ENCODE results near the gene PHRF1.

PHRF1 gene

DNA sequence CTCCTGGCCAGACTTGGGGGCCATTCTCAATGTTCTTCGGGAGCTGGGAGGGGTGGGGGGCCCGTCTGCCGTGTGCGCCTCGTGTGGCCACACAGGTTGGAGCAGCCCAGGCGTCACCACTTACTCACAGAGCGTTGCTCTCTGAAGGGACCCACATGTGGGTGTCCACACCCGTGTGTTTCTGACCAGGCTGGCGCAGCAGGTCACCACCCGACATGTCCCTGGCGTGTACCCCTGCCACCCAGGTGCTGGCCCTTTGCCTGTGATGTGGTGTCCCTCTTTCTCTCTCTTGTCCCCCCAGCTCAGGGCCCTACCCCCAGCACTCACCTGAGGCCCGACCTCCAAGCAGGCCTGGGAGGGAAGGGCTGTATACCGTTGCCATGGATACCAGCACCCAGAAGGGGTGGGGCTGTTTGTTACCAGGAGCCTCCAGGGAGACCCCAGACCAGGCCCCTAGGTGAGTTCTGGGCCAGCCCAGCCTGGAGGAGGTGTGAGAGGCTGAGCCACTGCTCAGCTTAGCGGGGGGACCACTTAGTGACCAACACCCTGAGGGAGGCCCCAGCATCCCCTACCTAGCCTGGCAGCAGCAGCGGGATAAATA, 17.1 kb upstream of the PHRF1 start:
- no peak for TF ChIP-seq CTCF (IDR thresholded peaks at IDR 0.05; ENCODE audit: borderline replicate concordance, control extremely low read depth, extremely low read depth, insufficient read depth, missing control alignments)
- DNase-seq (ENCODE audit: low spot score) = no peak
- in situ Hi-C loops (cut with MboI; ENCODE audit: low sequenced_read_pairs, unreplicated experiment) = loop anchor here (10.0 kb wide), 1 partner anchor 166 kb away; no protein-coding TSS in a partner anchor

DNA sequence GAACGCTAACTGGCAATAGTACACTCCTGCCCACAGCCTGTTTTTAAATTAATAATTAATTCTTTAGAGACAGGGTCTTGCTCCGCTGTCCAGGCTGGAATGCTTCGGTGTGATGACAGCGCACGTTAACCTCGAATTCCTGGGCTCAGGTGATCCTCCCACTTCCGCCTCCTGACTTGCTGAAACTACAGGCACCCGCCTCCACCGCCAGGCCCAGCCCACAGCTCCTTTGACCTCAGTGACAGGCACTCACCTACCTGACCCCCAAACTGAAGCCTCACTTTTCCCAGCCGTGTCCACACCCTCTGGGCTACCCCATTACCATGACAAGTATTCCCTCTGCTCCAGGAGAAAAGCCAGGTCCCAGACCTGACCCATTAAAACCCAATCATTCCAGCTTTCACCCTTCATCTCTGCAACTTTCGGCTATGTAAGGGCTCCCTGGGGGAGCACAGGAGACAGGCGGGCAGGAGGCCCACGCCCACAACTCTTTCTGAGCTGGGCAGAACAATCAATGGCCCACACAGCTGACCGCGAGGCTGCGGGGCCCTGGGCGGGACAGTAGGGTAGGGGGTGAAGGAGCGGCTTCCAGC, 16.5 kb upstream of the PHRF1 start:
- no peak for TF ChIP-seq CTCF (IDR thresholded peaks at IDR 0.05; ENCODE audit: borderline replicate concordance, control extremely low read depth, extremely low read depth, insufficient read depth, missing control alignments)
- in situ Hi-C loops (cut with MboI; ENCODE audit: low sequenced_read_pairs, unreplicated experiment) = loop anchor here (10.0 kb wide), 1 partner anchor 165 kb away; no protein-coding TSS in a partner anchor
- DNase-seq (ENCODE audit: low spot score) = no peak

- peak; percentile 100 for DNase-seq (ENCODE audit: low spot score)
- in situ Hi-C loops (cut with MboI; ENCODE audit: low sequenced_read_pairs, unreplicated experiment) = no loop called here
- no peak for TF ChIP-seq CTCF (IDR thresholded peaks at IDR 0.05; ENCODE audit: borderline replicate concordance, control extremely low read depth, extremely low read depth, insufficient read depth, missing control alignments)
Observed at GRCh38 chr11:560305-561147, 15.7 kb upstream of the PHRF1 start, which contains the start of the genes LMNTD2 and RASSF7. LMNTD2 (minus strand) TSS chr11:560738; CDS start chr11:560716, 22 bp downstream. RASSF7 (plus strand) TSS chr11:560970; CDS start chr11:561769, 799 bp downstream.

DNA sequence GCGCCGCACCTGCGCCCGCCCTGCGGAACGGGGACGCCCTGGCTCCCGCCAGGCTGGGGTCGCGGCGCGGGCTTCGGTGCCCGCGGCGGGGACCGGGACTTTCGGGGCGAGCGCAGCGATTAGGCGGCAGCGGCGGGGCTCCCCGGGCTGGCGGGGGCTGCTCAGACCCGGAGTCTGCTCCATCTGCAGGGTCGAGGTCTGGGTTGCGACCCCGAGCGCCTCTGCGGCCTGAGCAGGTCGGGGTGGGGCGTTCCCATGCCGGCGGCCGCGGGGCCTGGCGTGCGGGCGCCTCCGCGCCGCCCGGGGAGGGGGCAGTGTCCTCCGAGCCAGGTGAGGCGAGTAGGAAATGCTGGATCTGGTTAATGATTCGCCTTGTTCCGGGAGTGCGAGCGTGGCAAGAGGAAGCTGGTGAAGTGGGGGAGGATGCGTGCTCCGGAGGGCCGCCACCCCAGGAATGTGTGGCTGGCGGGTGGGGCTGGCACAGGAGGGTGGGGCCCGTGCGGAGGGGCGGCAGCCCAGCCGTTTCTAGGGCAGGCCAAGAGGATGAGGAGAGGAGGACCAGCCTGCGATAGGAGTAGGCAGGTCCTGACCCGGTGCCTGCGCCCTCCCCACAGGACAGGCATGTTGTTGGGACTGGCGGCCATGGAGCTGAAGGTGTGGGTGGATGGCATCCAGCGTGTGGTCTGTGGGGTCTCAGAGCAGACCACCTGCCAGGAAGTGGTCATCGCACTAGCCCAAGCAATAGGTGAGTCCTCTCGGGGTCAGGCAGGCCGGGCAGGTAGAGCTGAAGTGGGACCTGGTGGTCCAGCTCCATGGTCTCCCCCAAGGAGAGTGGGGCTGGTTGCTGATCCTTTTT, 14.9 kb upstream of the PHRF1 start:
- no peak for DNase-seq (ENCODE audit: low spot score)
- TF ChIP-seq CTCF (IDR thresholded peaks at IDR 0.05; ENCODE audit: borderline replicate concordance, control extremely low read depth, extremely low read depth, insufficient read depth, missing control alignments) = no peak
- in situ Hi-C loops (cut with MboI; ENCODE audit: low sequenced_read_pairs, unreplicated experiment) = no loop called here

DNA sequence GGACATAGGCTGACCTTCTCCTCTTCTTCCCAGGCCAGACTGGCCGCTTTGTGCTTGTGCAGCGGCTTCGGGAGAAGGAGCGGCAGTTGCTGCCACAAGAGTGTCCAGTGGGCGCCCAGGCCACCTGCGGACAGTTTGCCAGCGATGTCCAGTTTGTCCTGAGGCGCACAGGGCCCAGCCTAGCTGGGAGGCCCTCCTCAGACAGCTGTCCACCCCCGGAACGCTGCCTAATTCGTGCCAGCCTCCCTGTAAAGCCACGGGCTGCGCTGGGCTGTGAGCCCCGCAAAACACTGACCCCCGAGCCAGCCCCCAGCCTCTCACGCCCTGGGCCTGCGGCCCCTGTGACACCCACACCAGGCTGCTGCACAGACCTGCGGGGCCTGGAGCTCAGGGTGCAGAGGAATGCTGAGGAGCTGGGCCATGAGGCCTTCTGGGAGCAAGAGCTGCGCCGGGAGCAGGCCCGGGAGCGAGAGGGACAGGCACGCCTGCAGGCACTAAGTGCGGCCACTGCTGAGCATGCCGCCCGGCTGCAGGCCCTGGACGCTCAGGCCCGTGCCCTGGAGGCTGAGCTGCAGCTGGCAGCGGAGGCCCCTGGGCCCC, 14.1 kb upstream of the PHRF1 start:
- DNase-seq (ENCODE audit: low spot score) = no peak
- no peak for TF ChIP-seq CTCF (IDR thresholded peaks at IDR 0.05; ENCODE audit: borderline replicate concordance, control extremely low read depth, extremely low read depth, insufficient read depth, missing control alignments)
- in situ Hi-C loops (cut with MboI; ENCODE audit: low sequenced_read_pairs, unreplicated experiment) = no loop called here

Data from GM13976 (cell line).